H1 (cell line): ENCODE measurements around the gene CDH11. TPM values are rescaled to one million over a fixed set of nuclear protein-coding genes. Genes with fewer than 3 reads are reported as not detected.

Experiments used
- RBBP5 ChIP-seq: IDR thresholded peaks from 2 replicates; pipeline ENCODE4 v1.7.1; 2012; ENCODE audit warnings: low read depth, mild to moderate bottlenecking, inconsistent platforms, low read length, moderate library complexity, borderline replicate concordance
- SIN3A ChIP-seq, 2 experiments: IDR thresholded peaks in 1 of 2; conservative IDR thresholded peaks in 1 of 2; 2 replicates each; pipeline ENCODE4 v1.6.1; 2011 to 2012; ENCODE audit warnings: low read length in 2 of 2, improper control_type of control experiment in 1 of 2, low read depth in 1 of 2, mild to moderate bottlenecking in 1 of 2
- SP1 ChIP-seq: IDR thresholded peaks from 2 replicates; pipeline ENCODE4 v1.6.1; 2011; ENCODE audit warnings: low read depth, low read length
- polyA plus RNA-seq, 7 experiments: library from polyadenylated mRNA; depleted of rRNA in 3 of 7; stranded (reverse) in 5 of 7; unstranded in 2 of 7; fragments of >200 nt in 5 of 7; fragments of 200-250 nt in 2 of 7; gene quantifications; 1 replicate in 5 of 7; 2 replicates in 1 of 7; 4 replicates in 1 of 7; pipeline versions ENCODE4 v1.2.1 to v1.2.3, GENCODE V29; 2011 to 2013; ENCODE audit warnings: missing spikeins in 2 of 7, mixed read lengths in 2 of 7
- total RNA-seq: library from RNA; stranded (reverse); fragmentation: NEBNext Ultra II Directional; extraction: Animal tissue kit (Norgen Biotek cat#: 25700); gene quantifications from 2 replicates; pipeline ENCODE4 v1.2.1, GENCODE V29; 2021

CDH11 gene
- total and polyA plus RNA-seq, 2 of the 8 experiments (the other 6 are each of a cell fraction or from before 2014, with no cell fraction given) = 3.3 to 8.4 TPM

- TF ChIP-seq SIN3A (conservative IDR thresholded peaks at IDR 0.05 in 1 of 2, IDR thresholded peaks at IDR 0.05 in 1 of 2; ENCODE audit: low read depth in 1 of 2, low read length in 2 of 2) (peak in 1 of 2 experiments; percentile 19; a peak in 1 of 4 replicates), SP1 (no peak), RBBP5 (peak; percentile 75; the same call in 1 of the 2 replicates)
Measured at GRCh38 chr16:65120831-65121721, 787 bp downstream of the CDH11 start (continued).
